Measurements from ENCODE around the gene RAN. TPM values are rescaled to one million over a fixed set of nuclear protein-coding genes. Genes with fewer than 3 reads are reported as not detected.
"Not testable (repeated sequence)": the region's sequence is repeated elsewhere in the genome, so short reads cannot be mapped to it uniquely, and the experiment has no call there.

The RAN gene
- total RNA-seq, 1 donor from 2014 or later = 920 TPM

DNA sequence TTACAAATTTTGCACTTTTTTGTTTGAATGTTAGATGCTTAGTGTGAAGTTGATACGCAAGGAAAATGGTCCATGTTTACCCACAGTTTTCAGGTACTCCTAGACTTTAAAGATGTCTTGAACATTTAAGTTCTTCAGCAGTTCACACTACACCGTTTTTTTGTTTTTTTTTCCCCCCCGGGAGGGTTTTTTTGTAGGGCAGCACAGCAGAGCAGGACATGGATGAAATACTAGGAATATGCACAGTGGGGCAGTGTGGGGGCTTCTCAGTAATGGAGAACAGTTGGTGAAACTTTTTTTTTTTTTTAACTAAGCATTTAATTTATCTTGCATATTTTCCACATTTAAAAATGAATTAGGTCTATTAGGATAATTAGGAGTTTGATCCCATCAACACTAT lies 4.9 kb downstream of the RAN start:
- intact Hi-C loops (cut with micrococcal nuclease) = loop anchor here (10.0 kb wide), 1 partner anchor 1018 kb away; the partner anchor contains the start of gene ULK1

DNA sequence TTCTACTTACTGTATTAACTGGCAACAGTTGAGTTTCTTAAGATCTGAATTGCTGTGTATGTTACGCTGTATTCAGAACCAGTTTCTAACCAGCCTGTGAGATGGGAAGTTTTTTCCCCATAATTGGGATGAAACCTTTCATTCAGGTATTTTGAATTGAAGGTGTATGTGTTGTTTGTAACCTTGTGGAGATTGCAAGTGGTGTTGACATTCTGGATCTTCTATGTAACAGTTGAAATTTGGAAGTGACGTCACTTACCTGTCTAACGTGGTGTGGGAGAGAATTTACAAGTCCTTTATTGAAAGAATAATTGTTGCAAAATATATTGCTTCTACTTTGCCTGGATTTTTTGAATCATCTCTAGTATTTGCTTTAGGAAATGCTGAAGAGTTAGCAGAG lies 5.5 kb downstream of the RAN start:
- intact Hi-C loops (cut with micrococcal nuclease) = loop anchor here (10.0 kb wide), 1 partner anchor 1017 kb away; the partner anchor contains the start of gene ULK1

DNA sequence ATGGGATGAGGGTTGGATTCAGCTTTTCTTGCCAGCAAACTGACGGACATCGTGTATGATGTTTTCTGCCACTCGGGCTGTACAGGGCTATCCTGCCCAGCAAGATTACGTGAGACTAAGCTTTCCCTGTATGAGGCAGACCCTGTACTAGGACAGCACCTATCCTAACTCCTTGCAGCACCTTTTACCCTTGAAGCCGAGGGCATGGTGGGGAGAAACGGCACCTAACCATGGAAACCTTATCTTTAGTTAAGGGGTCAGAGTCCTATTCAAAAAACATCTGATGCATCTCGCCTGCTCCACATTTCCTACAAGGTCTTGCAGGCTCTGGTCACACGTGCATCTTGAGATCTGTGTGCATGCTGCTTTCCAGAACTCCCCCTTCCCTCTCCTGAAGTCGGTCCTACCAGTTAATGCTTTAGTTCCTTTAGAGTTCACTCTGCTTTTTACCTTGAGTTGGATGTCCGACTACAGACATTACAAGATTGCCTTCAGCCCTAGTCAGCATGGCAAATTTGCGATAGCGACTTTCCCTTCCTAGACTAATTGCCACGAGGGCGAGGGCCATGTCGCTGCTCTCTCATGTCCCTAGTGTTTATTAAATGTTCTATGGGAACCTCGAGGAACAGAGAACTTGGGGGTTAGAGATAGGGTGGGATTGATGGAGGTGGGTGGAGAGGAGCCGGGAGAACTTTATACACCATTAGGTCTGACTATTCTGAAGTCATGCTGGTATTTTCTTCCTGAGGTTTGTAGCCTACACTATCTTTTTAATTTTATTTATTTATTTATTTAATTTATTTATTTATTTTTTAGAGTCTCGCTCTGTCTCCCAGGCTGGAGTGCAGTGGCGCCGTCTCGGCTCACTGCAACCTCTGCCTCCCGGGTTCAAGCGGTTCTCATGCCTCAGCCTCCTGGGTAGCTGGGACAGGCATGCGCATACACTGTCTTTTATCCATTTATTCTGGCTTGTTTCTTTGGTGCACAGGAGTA lies 6.6 kb downstream of the RAN start:
- intact Hi-C loops (cut with micrococcal nuclease) = loop anchor here (10.0 kb wide), 1 partner anchor 1016 kb away; the partner anchor contains the start of gene ULK1

DNA sequence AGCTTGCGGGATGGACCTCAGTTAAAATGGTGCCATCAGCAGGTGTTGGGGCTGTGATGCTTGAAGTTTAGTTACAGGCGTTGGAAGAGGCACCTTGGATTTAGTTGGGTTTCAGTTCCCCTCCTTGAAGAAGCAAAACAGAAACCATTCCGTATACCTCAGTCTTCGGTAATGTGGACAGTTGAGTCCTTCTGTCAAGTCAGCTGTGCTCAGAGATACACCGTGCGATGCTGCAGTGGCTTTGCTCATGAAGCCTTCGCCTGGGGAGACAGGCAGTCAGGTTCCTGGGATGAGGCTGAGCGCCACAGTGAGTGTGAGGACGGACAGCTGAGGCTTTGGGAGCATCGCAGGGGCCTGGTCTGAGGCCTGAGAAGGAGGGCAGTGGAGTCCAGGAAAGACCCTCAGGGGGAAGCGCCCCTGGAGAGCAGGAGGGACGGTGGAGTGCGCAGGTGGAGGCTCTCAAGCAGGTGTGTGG lies 7.4 kb downstream of the RAN start:
- intact Hi-C loops (cut with micrococcal nuclease) = loop anchor here (10.0 kb wide), 1 partner anchor 1016 kb away; the partner anchor contains the start of gene ULK1

DNA sequence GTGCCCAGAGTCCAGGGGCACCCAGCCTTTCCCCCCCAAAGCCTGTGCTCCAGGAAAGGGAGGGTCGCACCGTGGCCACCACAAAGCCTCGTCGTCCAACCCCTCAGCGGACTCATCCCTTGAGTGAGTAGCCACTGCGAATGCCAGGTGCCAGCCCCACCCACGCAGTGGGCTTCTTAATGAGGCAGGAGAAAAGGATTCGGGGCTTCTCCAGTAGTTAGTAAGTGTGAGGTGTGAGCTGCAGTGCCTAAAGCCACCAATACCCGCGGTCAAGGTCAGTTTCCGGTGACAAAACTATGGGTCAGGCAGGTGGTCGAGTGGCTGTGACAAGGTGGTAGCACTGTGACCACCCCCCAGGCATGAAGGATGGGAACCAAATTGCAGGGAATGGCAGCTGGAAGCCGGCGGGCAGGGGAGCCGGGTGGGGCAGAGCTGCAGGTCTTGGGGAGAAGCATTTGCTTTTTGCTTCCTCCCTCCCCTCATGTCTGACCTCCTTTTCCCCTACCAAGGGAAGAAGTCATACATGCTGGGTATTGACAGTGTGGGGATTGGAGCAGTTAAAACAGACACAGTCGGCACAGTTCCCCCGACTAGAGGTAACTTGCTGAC lies 8.0 kb downstream of the RAN start:
- intact Hi-C loops (cut with micrococcal nuclease) = loop anchor here (1.0 to 10.0 kb wide), 2 partner anchors 9 to 1015 kb away; partner anchors contain the start of gene ULK1

DNA sequence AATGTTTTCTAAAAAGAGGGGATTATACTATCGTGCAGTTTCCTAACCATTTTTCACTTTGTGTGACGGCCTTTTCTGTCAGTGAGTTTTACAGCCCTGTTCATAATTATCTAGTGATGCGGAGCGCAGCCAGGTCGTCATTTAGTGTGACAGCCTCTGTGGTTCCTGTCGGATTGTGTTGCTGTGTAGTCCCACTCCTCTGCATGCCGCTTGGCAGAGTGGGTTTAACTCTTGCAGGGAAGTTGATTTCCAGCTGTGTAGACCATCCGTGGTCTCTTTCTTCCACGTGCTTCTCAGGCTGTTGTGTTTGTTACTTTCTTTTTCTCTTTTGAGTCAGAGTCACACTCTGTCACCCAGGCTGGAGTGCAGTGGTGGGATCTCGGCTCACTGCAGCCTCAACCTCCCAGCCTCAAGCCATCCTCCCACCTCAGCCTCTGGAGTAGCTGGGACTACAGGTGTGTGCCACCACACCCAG lies 8.6 kb downstream of the RAN start:
- intact Hi-C loops (cut with micrococcal nuclease) = loop anchor here (1.0 kb wide), 1 partner anchor 9 kb away; no protein-coding TSS in a partner anchor

DNA sequence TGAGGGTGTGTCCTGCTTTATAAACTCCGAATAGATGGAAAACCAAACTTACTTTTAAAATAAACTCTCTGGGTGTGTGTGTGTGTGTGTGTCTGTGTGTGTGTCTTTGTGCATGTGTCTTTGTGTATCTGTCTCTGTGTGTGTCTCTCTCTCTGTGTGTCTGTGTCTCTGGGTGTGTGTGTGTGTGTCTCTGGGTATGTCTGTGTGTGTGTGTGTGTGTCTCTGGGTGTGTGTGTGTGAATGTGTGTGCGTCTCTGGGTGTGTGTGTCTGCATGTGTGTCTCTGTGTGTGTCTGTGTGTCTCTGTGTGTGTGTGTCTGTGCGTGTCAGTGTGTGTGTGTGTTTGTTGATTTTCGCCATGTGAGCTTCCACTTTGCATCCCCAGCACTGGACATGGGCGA lies 9.2 kb downstream of the RAN start:
- intact Hi-C loops (cut with micrococcal nuclease) = no loop called here

DNA sequence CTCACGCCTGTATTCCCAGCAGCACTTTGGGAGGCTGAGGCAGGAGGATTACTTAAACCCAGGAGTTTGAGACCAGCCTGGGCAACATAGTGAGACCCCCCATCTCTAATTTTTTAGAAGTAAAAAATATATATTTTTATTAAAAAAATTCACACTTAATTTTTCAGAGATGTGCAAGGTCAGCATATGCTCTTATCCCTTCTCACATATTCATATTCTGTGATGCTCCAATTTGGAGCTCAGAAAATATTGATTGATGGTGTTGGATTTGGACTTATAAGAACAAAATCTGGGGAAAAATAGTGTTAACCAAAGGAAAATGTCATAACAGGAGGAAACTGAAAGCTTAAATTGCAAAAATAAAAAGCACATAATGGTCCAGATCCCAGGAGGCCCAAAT lies 9.7 kb downstream of the RAN start:
- intact Hi-C loops (cut with micrococcal nuclease) = no loop called here

DNA sequence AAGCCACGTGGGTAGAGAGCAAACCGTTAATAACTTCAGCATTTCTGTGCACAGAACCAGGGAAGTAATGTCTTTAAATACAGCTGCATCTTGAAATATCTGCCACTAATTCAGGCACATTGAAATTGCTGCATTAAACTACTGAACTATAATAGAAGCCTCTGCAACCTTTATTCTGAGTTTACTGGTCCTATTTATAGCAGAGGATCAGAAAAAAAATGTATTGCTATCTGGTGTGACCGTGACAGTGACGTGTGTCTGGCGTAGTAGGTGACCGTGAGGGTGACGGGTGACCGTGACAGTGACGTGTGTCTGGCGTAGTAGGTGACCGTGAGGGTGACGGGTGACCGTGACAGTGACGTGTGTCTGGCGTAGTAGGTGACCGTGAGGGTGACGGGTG lies 15.3 kb downstream of the RAN start:
- intact Hi-C loops (cut with micrococcal nuclease) = not testable (repeated sequence)

DNA sequence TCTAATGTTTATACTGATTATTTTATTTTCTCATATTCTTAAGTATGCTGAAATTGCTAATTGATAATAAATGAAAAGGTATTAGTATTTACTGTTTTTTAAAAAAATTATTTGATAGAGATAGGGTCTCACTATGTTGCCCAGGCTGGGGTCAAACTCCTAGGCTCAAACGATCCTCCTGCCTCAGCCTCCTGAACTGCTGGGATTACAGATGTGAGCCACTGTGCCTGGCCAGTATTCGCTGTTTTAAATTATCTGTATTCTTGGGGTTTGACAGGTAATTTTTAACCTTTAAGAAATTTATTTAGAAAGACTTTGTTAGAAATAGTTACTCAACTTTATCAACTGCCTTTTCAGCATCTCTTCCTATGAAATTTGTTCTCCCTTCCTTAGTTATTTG lies 32.2 kb downstream of the RAN start:
- intact Hi-C loops (cut with micrococcal nuclease) = no loop called here

DNA sequence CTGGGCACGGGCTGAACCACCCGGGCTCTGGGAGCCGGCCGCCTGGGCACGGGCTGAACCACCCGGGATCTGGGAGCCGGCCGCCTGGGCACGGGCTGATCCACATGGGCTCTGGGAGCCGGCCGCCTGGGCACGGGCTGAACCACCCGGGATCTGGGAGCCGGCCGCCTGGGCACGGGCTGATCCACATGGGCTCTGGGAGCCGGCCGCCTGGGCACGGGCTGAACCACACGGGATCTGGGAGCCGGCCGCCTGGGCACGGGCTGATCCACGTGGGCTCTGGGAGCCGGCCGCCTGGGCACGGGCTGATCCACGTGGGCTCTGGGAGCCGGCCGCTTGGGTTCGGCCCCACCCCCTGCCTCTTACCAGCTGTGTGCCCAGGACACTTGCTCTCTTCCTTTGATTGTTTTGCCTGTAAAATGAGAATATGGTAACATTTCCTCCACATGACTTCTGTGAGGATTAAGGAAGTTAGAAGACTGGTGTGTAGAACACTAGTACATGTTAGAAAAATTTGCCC lies 33.1 kb downstream of the RAN start:
- intact Hi-C loops (cut with micrococcal nuclease) = not testable (repeated sequence)

DNA sequence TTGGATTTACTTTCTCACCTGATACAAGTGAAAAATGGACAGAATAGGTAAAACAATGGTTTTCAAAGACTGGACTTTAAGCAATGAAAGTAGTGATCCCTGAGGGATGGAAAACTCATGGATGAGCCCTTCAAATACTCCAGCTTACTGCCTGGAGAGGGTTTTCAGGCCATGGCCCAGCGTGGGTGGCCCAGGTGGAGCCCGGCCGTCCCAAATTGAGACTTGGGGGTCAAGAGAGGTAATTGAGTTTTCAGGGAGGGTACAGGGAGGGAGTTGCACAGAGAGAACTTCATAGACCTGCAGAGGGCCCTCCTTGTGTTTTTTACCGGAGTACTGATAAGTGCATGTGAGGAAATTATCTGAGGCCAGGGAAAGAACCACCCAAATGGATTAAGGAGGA lies 37.2 kb downstream of the RAN start:
- intact Hi-C loops (cut with micrococcal nuclease) = no loop called here

DNA sequence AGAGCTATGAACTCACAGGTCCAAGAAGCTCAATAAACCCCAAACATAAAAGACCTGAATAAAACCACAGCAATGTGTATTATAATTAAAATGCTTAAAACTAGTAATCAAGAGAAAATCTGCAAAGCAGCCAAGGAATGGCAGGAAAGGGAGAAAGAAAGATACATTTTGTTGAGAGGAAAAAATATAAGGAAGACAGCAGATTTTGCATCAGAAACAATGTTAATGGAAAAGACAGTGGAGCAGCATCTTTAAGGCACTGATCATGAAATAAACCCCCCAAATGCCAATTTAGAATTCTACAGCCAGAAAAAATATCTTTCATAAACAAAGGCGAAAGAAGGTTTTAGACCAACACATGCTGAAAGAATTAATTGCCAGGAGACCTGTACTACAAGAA lies 39.3 kb downstream of the RAN start:
- intact Hi-C loops (cut with micrococcal nuclease) = no loop called here

DNA sequence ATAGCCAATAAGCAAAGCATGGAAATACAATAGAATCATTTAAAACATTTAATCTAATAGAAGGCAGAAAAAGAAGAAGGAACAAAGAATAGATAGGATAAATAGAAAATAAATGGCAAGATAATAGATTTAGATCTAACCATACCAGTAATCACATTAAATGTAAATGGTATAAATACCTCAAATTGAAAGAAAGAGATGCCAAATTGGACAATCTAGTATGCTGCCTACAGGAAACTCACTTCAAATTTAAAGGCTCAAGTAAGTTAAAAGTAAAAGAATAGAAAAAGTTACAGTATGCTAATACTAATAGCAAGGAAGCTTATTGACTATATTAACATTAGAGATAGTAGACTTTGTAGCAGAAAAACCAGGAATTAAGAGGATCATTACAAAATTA lies 40.1 kb downstream of the RAN start:
- intact Hi-C loops (cut with micrococcal nuclease) = no loop called here

DNA sequence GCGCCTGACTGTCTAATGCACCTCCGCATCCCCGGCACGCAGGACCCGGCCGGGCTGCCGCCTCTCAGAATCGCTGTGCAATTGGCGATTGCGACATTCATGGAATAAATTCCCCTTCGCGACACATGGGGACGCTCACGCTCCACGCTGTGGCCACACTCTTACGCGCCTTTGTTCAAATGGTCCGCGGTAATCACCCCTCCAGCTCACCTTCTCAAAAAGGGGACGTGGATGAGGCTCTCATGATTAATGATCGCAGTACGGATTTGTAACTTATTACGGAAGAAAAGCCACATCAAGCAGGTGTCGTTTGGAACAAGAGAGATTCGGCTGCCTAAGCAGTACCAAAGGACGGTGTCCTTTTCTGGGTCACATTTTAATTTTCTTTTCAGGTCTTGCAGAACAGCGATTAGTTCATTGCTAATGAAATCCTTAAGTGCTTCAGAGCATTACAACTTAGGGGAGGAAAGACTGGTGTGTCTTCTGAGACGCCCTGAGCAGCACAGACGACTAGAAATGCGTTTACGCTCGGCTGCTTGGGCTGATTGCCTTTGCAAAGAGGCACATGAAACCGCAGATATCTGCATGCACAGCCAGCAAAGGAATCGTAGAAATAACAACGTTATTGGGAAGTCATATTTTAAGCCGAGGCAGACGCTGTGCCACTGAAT lies 44.5 kb downstream of the RAN start:
- intact Hi-C loops (cut with micrococcal nuclease) = loop anchor here (1.0 kb wide), 1 partner anchor 216 kb away; no protein-coding TSS in a partner anchor

DNA sequence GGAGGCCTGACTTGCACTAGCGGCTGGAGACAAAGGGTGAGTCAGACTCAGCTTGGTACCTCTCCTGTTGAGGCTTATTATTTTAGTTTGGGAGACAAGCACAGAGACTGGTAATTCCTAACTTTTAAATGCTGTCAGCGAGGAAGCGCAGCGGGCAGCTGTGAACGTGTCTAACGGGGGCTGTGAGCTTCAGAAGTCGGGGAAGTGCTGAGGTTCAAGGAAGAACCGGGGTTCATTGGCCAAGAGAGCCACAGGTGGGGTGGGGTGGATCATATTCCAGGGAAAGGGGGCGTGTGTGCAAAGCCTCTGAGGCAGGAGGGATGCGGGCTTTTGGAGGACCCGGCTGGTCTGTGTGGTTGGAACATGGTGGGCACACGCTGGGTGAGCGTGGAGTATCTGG lies 45.7 kb downstream of the RAN start:
- intact Hi-C loops (cut with micrococcal nuclease) = no loop called here

DNA sequence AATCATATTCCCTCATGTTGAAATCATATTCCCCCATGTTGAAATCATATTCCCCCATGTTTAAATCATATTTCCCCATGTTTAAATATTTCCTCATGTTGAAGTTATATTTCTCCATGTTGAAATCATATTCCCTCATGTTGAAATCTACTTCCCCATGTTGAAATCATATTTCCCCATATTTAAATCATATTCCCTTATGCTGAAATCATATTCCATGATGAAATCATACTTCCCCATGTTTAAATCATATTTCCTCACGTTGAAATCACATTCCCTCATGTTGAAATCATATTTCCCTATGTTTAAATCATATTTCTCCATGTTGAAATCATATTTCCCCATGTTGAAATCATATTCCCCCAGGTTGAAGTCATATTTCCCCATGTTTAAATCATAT lies 47.2 kb downstream of the RAN start:
- intact Hi-C loops (cut with micrococcal nuclease) = no loop called here

DNA sequence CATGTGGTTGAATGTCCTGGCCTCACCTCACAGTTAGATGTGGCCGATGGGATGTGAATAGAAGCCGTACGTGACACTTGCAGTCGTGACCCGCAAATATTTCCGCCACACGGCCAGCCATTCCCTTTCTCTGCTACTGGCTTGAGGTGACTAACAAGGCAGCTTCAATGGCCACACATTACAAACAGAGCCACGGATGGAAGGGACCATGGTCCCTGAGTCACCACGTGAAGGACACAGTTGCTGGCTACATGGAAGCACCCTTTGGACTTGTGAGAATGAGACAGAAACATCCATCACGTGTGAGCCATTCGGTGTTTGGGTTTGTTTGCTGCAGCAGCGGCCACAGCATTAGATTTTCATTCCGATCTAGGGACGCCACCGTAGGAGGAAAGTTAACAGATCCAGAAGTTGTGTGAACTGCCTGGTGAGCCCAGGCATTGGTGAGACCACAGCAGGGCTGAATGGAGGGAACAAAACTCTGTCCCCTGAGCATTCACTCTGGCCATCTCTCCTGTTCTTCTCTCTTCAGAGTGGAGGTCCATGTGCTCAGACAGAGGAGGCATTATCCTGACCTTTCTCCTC lies 48.3 kb downstream of the RAN start:
- intact Hi-C loops (cut with micrococcal nuclease) = no loop called here

DNA sequence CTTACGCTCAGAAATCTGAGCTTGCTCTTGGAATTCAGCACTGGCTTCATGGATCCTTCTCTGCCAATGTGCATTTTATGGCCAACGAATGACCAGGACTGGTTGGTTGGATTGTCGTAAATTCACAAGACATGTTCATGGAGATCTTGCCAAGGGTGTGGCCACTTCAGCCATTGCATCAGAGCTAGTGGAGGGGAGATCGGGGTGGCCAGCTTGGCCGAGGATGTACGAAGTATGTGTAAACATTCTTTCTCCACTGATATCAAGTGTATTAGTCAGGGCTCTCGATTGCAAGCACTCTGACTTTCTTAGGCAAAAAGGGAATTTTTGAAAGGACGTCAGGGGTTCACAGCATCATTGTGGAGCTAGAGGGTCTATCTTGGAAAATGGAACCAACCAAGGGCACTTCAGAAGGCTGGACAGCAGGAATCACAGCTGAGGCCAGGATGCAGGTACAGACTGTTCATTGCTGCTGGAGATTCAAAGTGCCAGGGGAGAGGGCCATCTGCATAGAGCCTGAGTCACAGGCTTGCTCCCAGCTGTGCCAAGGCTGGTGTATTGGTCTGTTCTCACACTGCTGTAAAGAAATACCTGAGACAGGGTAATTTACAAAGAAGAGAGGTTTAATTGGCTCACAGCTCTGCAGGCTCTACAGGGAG lies 49.0 kb downstream of the RAN start:
- intact Hi-C loops (cut with micrococcal nuclease) = no loop called here

DNA sequence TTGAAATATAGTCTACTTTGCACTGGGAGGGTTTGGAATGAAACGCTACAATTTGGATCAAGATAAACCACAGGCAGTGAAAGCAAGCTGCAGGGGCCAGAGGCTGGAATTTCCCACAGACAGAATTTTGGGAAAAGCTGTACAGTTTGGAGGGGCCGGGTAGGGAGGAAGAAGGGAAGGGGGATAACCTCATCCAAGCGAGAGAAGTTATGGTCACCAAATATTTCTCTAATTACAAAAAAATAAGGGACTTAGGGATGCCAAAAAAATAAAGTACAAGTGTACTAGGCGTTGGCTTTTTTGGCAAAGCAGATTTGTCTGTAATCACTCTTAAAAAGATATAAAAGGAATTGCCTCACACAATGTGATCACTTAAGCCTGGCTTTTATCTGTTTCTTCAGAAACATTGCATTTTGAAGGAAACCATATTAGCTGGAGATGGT lies 50.7 kb downstream of the RAN start:
- intact Hi-C loops (cut with micrococcal nuclease) = no loop called here

All from T-helper 1 cell treated with Interleukin-12 subunit alpha and Interleukin-12 subunit beta and Interleukin-4 antibody, amounts not matched to agents 30 ng/mL and 1 ng/mL, for 36 hours (primary cell).